GM18511 (cell line): Measurements from ENCODE around the gene KPTN.

Experiments
- ATAC-seq: cut with Tn5 transposase; IDR thresholded peaks from one replicate; pipeline ENCODE4 v1.9.1; 2021; ENCODE audit warnings: mild to moderate bottlenecking, moderate library complexity; ENCODE audit not compliant: unreplicated experiment

The KPTN gene

GRCh38 chr19:47509170-47509847 is 25.3 kb upstream of the KPTN start:
- ATAC-seq: no peak

DNA sequence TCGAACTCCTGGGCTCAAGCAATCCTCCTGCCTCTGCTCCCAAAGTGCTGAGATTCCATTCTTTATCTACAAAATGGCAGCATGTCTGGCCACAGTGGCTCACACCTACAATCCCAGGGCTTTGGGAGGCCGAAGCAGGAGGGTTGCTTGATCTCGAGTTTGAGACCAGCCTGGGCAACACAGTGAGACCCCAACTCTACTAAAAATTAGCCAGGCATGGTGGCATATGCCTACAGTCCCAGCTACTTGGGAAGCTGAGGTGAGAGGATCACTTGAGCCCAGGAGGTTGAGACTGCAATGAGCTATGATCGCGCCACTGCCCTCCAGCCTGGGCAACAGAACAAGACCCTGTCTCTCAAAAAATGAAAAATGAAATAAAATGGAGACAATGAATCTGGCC is 24.7 kb upstream of the KPTN start:
- no peak for ATAC-seq

DNA sequence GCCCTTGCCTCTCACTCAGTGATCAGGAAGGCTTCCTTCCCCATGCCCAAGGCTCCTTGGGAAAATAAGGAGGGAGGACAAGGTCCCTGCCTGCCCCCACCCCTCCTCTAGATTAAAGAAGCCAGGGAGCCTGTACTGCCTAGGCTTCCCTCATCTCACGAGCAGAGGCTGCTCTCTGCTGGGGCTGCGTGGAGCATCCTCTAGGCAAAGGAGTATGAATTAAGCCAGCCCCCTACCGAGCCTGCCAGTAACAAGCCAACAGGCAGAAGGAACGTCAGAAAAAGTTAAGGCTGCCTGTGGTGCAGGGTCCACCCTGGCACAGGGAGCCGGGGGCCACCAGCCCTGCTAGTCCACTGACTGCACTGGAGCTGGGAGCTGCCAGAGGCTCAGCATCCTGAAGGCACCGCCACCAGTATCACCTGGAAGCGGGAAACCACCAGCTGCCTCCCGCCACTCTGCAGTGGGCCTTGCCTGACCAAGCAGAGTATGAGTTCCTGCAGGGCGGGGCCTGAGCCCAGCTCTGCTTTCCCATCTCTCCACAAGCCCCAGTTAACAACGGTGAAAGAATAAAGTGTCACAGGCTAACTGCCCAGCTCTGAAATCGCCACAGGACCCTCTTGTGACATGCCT is 24.0 kb upstream of the KPTN start:
- ATAC-seq: no peak

- ATAC-seq: no peak
These were observed 23.0 kb upstream of the KPTN start for GRCh38 chr19:47507012-47507411.

DNA sequence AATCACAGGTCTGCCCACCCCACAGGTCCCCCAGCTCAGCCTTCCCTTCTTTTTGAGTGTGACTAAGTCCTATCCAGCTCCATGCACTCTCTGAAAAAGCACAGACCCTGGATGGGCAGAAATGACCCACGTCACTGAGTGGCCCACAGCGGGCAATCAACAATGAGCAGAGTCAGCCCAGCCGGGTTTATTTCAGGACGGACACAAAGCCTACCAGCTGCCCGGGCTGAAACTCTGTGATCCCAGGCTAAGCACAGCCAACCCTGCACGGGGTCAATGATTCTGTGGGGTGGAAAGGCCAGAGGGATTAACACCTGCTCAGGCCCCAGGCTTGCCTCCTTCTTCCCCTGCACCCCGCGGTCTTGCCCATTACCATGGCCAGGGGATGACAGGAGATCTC is 22.4 kb upstream of the KPTN start:
- no peak for ATAC-seq

DNA sequence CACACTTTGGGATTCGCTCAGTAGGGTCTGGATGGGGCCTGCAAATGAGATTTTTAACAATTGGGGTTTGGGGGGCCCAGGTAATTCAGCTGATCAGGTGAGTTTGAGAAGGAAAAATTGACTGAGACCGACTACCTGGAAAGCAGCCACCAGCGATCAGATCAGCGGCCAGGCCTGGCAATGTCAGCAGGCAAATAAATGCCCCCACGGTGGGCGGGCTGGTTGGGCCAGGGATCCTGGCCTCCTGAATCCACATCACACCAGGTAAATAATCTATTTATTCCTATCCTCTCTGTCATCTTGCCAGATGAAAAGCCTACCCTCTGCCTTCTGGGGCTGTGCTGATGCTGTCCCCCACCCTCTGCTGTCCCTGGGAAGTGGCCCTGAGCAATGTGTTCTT is 21.5 kb upstream of the KPTN start:
- no peak for ATAC-seq

DNA sequence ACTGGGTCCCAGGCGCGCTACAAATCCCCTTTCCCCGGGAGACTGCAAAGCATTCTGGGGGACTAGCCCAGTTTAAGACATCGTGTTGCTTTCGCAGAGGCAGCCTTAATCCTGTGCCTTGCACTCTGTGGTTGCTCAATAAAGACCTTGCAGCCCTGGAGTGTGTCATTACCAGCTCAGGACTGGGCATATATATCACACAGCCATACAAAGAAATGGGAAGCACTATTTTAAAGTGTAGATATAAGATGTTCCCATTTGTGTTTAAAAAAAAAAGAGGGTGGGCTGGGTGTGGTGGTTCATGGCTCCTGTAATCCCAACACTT is 19.8 kb upstream of the KPTN start:
- no peak for ATAC-seq

GRCh38 chr19:47503130-47503825 is 19.3 kb upstream of the KPTN start:
- ATAC-seq: no peak

- ATAC-seq: no peak
These were observed 16.1 kb upstream of the KPTN start for GRCh38 chr19:47499863-47500830.

DNA sequence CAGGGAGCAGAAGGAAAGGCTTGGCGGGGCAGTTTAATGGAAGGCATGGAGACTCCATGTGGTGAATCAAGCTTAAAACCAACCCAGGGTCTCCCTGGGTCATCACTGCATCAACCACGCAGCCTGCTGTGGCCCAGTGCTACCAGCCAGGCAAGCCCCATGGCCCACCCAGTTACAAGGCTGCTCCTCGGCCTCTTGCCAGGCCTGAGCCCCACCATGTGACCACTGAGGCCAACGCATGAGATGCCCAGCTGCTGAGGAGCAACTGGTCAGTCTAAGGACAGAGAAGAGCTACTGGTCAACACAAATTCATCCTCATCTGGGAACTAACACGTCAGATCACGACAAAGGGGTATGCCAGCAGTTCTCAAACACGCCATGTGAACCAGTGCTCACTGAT is 15.4 kb upstream of the KPTN start:
- ATAC-seq: no peak

- no peak for ATAC-seq
These were observed 14.5 kb upstream of the KPTN start for GRCh38 chr19:47498561-47498960.

- ATAC-seq: no peak
These were observed 14.0 kb upstream of the KPTN start for GRCh38 chr19:47497821-47498520.

GRCh38 chr19:47497050-47497766 is 13.2 kb upstream of the KPTN start:
- ATAC-seq: no peak

DNA sequence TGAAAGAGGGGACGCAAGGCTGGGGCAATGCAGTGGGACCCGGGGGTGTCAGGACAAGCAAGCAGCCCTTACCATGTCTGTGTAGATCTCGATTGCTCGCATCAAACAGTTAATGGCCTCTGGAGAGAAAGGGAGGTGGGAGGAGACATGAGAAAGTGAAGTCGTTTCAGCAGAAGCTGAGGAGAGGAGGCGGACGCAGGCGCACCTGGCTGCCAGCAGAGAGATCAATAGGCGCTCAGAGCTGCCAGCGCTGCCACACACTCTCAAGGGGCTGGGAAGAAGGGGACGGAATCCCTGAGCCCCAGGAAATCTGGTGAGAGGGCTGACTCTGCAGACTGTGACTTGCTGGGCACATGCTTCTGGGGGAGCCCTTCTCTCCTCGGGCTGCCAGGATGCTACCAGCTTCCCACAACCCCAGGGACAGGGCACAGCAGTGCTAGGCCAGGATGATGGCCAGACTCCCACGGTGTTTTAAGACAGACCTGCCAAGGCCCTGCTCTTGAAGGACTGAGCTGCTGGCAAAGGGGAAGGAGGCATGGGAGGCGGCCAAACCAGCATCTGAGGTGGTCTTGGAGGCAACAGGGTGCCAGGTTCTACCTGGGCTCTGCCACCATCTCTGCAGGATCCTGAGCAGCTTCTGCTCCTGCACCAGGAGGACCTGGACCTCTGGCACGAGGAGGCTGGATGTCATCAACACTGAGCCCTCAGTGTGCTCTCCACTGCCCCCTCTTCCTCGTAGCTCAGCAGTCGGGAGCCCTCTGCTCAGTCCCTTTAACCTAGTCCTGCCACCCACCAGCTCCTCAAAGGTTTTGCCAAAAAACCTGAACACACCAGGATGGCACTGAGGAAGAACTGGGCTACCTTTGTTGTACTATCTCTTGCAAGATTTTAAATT is 11.7 kb upstream of the KPTN start:
- no peak for ATAC-seq

- no peak for ATAC-seq
These were observed 10.7 kb upstream of the KPTN start for GRCh38 chr19:47494729-47495128.

- ATAC-seq: no peak
These were observed 10.2 kb upstream of the KPTN start for GRCh38 chr19:47494211-47494547.

DNA sequence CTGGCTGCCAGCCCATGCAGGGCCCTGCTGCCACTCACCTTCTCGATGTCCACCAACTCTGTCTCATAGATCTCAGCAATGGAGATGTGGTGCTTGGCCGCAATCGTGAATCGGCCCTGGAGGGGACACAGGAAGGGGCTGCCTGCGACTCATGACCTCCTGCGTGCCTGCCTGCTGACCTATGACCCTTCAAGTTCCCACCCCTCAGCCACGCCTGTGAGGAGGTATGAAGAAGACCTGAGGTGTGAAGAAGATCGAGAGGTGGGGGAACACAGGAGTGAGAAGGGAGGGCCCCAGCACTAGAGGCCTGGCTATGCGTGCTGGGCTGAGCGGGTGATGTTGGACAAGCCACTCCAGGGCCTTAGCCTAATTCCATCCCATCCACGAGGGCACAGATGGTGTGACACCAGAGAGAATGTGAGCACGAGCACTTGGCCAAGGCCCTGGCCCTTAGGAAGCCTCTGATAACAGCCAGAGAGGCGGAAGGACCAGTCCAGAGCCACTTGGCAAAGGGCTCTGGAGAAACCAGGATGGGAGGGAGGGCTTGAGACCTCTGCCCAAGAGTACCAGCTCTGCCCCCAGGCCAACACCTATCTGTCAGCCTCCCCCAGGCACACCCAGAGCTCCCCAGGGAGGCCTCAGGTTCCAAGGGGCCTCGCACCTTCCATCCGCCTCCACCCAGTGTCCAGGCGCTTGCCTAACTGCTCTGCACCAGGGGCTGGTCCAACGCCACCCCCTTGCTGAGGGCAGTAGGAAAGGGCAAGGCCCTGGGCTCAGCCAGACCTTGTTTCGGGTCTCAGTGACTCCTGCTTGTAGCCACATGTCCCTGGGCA is 9.6 kb upstream of the KPTN start:
- ATAC-seq: no peak
